HL-60/S4 treated with phorbol 12-myristate 13-acetate at 8.2 ng/mL for 4 days and 3 days (cell line): ENCODE results near the gene AFDN.
"Not testable (repeated sequence)": the region's sequence is repeated elsewhere in the genome, so short reads cannot be mapped to it uniquely, and the experiment has no call there.

Experiments
- in situ Hi-C: fragments of 300-500 bp; cut with MboI; formaldehyde crosslinking; loops from 2 replicates; pipeline ENCODE4 v1.15.0; 2022; ENCODE audit warnings: low sequenced_read_pairs

AFDN gene

GRCh38 chr6:167993831-167994230 is 167.1 kb downstream of the AFDN start:
- in situ Hi-C loops = no loop called here

DNA sequence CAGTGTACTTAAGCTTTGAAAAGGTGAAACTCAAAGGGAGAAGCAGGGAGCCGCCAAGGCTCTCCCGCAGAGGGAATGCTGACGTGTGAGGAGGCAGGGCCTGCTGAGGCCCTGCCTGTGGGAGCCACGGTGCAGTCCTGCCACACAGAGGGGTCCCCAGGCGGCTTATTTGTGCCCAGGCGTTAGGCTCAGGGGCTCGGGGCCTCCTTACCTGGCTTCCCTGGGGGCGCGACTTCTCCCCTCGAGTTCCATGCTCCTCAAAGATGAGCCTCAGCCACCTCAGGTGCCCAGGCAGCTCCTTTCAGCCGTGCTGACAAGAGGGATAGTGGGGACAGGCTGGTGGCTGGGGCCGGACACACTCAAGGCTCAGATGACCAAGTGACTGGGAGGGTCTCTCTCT is 168.6 kb downstream of the AFDN start:
- in situ Hi-C loops = no loop called here

DNA sequence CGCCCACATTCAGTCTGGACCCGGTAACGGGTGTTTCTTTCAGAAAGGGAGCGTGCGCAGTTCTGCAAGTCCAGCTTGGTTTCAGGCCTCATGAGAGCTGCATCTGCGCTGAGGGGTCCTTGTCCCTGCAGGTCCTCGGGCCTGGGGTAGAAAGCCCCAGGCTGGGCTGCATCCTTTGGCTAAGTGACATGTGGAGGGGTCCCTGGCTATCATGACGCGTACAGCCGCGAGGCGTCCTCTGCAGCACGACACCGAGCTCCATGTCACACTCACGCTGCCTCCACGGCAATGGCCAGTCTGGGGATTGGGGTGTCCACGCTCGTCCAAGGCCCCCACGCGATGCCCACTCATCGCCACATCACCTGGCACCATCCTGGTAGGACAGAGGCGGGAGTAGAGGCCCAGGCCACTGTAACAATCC is 169.0 kb downstream of the AFDN start:
- in situ Hi-C loops = no loop called here

GRCh38 chr6:167996424-167997199 is 169.9 kb downstream of the AFDN start:
- in situ Hi-C loops = no loop called here

DNA sequence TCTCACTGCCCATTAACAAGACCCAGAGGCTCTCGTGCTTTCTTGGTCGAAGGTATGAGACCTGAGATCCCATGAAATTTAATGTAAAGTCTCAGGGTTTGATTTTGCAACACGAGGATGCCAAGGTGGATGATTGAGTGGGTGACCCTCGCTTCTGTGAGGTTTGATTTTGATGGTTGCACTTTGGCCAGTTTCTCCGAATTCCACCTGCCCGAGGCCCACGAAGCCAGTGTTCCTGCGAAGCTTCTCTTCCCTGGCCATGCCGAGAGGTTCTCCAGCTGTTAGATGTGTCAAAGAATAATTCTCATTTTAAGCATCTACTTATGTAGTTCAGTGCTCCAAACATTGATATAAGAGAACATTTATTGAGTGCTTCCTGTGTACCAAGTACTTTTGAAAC is 170.9 kb downstream of the AFDN start, which contains the start of gene KIF25:
Gene KIF25 (plus strand): TSS at position 30 of the 400 bp plus-strand sequence. CDS start 31,915 bp downstream, outside the sequence.
- in situ Hi-C loops = no loop called here

- in situ Hi-C loops = no loop called here
These were observed 171.5 kb downstream of the AFDN start for GRCh38 chr6:167998215-167998614.

- in situ Hi-C loops = no loop called here
These were observed 173.7 kb downstream of the AFDN start for GRCh38 chr6:168000198-168001028.

DNA sequence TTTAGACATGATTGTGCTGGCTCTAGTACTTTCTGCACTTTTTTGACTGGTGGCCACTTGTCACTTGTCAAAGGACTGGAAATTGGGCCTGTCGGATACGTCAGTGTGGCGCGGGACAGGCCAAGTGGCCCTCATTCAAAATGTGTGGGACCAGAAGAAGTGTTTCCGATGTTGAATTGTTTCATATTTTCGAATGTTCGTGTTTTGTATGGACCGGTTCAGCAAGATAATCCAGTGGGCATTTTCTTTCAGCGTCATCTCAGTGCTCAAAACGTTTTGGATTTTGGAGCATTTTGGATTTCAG is 174.3 kb downstream of the AFDN start:
- in situ Hi-C loops = no loop called here

- in situ Hi-C loops = not testable (repeated sequence)
These were observed 174.8 kb downstream of the AFDN start for GRCh38 chr6:168001514-168001913.

- in situ Hi-C loops = no loop called here
These were observed 176.1 kb downstream of the AFDN start for GRCh38 chr6:168002804-168003203.

DNA sequence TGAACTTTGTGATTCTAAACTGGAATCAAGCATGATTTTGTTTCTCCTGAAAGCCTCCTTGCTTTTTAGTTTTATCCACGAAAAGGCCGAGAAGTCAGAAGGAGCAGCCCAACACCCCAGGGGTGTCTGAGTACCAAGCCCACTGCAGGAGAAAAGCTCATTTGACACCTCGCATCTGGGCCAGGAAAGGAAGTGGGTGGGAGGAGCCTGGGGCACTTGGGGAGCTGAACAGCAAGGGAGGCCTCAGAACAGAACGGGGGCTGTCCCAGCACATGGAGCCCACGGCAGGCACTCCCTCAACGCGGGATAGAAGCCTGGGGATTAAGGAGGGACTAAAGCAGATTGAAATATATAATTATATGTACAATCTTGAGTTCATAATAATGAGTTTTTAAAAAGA is 177.3 kb downstream of the AFDN start:
- in situ Hi-C loops = no loop called here

GRCh38 chr6:168004945-168005344 is 178.2 kb downstream of the AFDN start:
- in situ Hi-C loops = no loop called here

- in situ Hi-C loops = no loop called here
These were observed 179.1 kb downstream of the AFDN start for GRCh38 chr6:168005796-168006195.

DNA sequence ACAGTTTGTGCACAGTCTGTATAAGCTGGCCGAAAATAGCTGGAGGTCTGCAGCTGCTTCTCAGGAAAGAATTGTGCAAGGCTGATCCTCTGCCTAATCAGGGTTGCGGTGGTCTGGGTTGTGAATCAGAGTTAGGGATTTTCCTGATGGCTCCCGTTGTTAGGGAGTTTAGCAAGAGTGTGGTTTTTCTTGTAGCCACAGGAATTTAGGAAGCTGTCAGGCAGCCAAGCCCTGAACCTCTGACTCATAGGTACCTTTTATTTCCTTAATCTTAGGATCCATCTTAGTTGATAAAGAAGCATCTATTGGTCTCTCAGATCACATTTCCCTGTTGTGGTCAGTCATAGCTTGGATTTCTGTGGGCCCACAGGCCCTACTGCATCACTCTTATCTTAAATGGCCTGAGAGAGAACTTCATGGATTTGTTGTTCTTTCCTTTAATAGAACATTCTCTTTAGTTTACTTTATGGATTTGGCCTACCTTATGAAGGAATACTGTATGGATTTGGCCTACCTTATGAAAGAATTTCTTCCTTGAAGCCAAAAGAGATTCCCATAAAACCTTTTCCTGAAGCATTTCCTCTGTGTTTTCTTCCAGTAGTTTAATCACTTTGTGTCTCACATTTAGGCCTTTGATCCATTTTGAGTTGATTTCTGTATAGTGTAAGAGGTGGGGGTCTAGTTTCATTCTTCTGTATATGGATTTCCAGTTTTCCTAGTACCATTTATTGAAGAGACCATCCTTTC is 181.1 kb downstream of the AFDN start:
- in situ Hi-C loops = no loop called here

GRCh38 chr6:168009331-168009730 is 182.6 kb downstream of the AFDN start:
- in situ Hi-C loops = no loop called here

DNA sequence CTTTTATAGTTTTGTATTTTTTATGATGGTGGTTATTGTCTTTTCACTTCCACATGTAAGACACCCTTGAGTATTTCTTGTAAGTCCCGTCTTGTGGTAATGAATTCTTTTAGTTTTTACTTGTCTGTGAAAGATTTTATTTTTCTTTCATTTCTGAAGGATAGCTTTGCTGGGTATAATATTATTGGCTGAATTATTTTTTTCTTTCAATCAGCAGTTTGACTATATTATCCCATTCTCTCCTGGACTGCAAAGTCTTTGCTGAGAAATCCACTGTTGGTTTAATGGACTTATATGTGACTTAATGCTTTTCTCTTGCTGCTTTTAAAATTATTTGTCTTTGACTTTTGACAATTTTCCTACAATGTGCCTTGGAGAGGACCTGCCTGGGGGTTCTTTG is 184.6 kb downstream of the AFDN start:
- in situ Hi-C loops = no loop called here

DNA sequence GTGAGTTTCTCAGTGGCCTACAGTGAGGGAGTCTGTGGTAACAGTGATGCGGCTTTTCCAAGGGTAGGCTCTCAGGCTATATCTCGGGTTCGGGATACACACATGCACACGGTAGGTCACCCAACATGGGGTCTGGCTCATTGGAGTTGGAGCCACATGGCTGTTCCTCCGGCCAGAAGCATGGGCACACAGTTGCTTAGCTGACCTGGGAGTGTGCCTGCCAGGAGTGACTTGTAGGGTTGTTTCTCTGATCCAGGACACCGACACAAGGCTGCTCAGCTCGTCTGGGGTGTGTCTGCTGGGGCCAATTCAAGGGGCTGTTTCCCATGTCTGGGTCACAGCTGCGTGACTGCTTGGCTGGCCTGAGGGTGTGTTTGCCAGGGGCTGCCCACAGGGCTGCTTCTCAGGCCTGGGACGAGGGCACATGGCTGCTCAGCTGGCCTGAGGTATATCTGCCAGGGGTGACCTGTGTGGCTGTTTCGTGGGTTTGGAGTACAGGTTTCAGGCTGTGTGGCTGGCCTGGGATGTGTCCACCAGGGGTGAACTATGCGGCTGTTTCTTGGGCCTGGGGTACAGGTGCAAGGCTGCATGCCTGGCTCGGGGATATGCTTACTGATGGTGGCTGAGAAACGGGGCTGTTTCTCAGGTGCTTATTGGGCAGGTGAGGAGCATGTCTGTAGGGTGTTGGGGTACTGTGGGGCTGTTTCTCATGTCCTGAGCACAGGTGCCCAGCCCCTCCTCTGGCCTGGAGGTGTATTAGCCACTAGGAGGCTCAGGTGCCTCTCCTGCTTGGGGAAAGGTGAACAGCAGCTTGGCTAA is 185.9 kb downstream of the AFDN start:
- in situ Hi-C loops = no loop called here

GRCh38 chr6:168013250-168013915 is 186.7 kb downstream of the AFDN start:
- in situ Hi-C loops = no loop called here

DNA sequence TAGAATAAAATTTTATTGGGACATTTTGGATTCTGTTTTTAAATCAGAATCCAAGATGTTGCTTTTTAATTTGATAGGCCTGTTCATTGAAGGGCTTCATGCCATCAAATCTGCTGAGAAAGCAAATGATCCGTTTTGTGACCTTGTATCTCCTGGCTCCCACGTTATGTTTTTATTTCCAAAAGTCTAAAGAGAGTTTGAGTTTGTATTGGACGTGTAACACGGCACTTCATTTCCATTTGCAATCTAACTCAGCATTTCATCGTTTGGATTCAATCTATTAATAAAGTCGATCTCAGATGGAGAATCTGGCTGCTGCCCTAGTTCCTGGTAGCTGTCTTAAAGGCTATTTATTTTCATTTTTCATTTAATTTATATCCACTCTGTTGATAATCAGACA is 187.7 kb downstream of the AFDN start:
- in situ Hi-C loops = no loop called here

- in situ Hi-C loops = no loop called here
These were observed 188.3 kb downstream of the AFDN start for GRCh38 chr6:168015009-168015408.
